ENCODE measurements around the gene RFC4.
A peak's percentile ranks its signal among the peaks of the same experiment; 100 is the strongest.
"Not testable (repeated sequence)": the region's sequence is repeated elsewhere in the genome, so short reads cannot be mapped to it uniquely, and the experiment has no call there.

Gene RFC4

DNA sequence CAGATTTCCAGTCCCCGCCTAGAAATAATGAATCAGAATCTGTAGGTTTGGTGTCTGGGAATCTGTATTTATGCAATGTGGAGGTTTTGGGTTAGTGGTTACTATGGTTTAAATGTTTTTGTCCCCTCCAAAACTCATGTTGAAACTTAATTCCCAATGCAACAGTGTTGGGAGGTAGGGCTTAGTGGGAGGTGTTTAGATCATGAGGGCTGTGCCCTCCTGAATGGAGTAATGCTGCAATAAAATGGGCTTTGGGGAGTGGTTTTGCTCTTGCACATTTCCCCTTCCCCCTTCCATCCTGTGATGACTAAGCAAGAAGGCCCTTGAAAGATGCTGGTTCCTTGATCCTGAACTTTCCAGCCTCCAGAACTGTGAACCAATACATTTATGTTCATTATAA, 9.2 kb upstream of the RFC4 start:
- no peak for TF ChIP-seq ZNF274 (IDR thresholded peaks at IDR 0.05; ENCODE audit: low read depth, low read length)
- no peak overlapping the region for H3K4me3 ChIP-seq (ENCODE audit: low read length)

DNA sequence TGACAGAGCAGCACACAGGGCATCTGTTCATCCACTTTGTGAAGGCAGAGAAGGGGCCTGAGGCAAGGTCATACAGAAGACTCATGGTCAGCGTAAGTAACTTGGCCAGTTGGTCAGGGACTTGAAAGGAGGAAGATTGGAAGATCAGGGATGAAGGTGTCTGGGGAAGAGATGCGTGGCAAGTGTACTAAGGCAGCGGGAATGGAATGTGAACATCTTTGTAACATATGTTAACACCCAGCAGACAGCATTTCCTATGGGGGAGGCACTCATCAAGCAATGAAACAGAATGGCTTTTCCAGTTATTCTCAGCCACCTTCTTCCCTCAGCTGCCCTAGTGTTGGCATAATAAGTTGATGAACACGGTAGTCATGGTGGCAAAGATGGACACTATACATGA, 7.8 kb upstream of the RFC4 start:
- no peak for TF ChIP-seq ZNF274 (IDR thresholded peaks at IDR 0.05; ENCODE audit: low read depth, low read length)
- no peak overlapping the region for H3K4me3 ChIP-seq (ENCODE audit: low read length)

DNA sequence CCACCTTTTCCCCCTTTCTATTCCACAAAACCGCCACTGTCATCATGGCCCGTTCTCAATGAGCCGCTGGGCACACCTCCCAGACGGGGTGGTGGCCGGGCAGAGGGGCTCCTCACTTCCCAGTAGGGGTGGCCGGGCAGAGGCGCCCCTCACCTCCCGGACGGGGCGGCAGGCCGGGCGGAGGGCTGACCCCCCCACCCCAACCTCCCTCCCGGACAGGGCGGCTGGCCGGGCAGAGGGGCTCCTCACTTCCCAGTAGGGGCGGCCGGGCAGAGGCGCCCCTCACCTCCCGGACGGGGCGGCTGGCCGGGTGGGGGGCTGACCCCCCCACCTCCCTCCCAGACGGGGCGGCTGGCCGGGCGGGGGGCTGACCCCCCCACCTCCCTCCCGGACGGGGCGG, 5.0 kb upstream of the RFC4 start:
- H3K4me3 ChIP-seq (ENCODE audit: low read length): not testable (repeated sequence)

DNA sequence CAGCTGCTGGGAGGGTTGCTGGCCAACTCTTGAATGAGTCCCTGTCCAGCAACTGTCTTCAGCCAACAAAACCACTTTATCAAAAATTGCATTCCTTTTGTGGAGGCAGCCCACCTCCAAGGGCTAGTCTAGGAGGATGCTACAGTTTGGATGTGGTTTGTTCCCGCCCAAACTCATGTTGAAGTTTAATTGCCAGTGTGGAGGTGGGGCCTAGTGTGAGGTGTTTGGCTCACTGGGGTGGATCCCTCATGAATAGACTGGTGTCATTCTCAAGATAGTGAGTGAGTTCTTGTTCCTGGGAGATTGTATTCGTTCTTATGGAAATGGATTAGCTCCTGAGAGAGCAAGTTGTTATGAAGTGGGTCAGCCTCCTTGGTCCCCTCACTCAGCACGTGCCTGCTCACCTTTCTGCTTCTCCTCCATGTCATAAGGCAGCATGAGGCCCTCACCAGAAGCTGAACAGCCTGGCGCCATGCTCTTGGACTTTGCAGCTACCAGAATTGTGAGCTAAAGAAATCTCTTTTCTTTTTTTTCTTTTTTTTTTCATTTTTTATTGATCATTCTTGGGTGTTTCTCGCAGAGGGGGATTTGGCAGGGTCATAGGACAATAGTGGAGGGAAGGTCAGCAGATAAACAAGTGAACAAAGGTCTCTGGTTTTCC, 4.2 kb upstream of the RFC4 start:
- no peak for TF ChIP-seq ZNF274 (IDR thresholded peaks at IDR 0.05; ENCODE audit: low read depth, low read length)
- no peak overlapping the region for H3K4me3 ChIP-seq (ENCODE audit: low read length)

DNA sequence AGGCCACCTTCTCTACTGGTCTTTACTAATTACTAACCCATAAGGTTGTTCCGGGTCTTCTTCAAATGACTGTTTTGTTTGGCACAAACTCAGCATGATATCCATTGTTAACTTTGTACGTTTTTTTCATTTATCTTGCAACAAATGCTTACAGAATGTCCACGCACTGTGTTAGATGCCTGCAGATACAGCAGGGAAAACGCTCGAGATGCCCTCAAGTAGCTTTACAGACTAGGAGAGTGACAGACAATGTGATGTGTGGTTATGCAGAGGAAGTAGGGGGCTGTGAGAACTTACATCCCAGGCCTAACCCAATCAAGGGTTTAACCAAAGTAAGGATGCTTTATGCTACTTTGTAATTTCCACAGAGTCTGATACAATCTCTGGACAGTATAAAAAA, 949 bp upstream of the RFC4 start:
- peak overlapping the region; percentile 84 for H3K4me3 ChIP-seq (ENCODE audit: low read length)
- TF ChIP-seq ZNF274 (IDR thresholded peaks at IDR 0.05; ENCODE audit: low read depth, low read length): no peak

DNA sequence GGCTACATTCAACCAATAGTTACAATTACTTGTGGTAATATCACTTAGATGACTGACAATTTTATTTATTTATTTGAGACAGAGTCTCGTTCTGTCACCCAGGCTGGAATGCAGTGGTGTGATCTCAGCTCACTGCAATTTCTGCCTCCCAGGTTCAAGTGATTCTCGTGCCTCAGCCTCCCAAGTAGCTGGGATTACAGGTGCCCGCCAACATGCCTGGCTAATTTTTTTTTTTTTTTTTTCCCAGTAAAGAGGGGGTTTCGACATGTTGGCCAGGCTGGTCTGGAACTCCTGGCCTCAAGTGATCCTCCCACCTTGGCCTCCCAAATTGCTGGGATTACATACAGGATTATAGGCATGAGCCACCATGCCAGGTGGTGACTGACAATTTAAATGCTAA, 2.8 kb downstream of the RFC4 start:
- not testable (repeated sequence) for H3K4me3 ChIP-seq (ENCODE audit: low read length)

DNA sequence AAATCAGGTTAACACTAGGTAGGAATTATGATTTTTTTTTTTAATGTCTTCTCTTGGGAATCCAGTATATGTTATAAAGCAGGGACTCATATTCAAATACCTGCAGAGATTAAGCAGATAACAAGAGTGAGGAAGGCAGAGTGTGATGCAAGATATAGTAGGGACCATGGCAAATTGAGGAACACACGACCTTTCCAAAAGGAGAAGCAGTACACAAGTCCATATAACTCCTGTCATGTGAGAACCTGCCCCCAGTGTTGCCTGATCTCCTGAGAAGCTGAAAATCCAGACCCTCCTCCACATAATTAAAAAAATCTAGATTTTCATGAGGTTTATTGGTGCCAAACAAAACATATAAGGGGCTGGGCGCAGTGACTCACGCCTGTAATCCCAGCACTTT, 3.6 kb downstream of the RFC4 start:
- no peak overlapping the region for H3K4me3 ChIP-seq (ENCODE audit: low read length)
- no peak for TF ChIP-seq ZNF274 (IDR thresholded peaks at IDR 0.05; ENCODE audit: low read depth, low read length)

DNA sequence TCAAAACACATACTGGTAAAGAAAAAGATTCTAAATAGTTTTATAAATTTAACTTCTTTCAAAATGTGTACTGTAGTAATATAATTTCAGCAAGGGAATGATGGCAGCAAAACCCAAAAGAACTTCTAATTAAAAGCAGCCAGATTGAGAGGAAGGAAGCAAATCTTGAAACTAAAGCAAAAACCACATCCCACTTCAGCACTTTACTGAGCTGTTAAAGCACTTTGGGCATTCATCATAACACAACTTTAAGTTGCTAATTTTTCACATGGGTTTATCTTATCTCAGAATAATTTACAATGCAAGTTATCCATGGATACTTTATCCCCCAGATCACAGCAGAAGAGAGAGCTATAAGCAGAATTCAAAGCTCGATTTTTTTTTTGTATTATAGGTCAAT, 6.0 kb downstream of the RFC4 start:
- TF ChIP-seq ZNF274 (IDR thresholded peaks at IDR 0.05; ENCODE audit: low read depth, low read length): no peak
- H3K4me3 ChIP-seq (ENCODE audit: low read length): no peak overlapping the region

DNA sequence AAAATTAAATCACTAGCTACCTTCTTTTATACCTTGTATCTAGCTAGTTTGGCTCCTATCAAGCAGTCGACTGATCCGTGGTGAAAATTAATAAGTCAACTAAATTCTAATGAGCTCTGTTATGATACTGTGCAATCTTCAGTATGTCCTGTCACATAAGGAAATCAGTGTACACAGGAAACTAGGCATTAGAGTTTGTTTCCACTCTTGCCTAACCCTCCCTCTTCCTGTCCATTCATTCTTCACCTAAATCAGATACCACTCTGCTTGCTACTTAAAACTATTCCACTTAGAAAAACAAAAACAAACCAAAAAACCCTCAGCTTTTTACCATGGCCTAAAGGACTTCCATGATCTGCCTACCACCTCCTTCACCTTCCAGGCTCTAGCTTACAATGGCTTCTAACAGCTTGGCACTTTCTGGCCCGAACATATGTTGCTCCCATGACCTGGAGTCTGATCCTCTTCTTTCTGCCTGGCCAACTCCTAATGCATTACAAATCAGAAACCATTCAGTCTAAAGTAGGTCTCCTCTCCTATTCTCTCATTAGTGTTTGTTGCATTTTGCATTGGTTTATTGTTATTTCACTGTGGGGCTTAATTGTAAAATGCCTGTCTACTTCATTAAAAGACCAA, 7.9 kb downstream of the RFC4 start:
- no peak overlapping the region for H3K4me3 ChIP-seq (ENCODE audit: low read length)
- TF ChIP-seq ZNF274 (IDR thresholded peaks at IDR 0.05; ENCODE audit: low read depth, low read length): no peak

DNA sequence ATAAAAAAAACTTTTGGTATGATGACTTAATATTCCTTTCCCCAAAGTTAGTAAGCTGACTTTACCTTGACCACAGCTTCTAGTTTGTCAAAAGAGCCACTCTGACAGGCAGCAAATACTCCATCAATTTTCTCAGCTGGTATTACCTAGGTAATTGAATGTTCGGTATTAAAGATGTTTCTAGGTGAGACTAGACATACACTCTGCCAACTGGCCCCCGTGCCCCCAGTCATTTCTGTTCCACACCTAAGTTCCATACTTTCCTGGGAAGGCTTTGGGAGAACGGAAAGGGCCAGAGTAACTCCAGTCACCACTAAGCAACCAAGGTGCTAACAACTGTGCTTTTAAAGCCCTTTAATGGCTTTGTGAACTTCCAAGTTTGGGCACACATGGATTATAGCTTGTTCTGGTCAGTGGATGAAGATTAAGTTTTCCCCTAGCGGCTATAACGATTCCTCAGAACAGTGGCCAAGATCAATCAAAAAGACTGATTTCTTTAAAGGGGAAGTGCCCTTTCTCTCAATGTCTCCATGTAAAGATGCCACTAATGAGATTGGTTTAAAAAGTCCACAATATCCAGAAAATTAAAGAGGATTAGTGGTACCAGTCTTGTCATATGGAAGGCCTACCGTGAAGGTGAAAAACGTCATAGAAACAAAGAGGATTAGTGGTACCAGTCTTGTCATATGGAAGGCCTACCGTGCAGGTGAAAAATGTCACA, 15.9 kb downstream of the RFC4 start:
- no peak for TF ChIP-seq ZNF274 (IDR thresholded peaks at IDR 0.05; ENCODE audit: low read depth, low read length)

DNA sequence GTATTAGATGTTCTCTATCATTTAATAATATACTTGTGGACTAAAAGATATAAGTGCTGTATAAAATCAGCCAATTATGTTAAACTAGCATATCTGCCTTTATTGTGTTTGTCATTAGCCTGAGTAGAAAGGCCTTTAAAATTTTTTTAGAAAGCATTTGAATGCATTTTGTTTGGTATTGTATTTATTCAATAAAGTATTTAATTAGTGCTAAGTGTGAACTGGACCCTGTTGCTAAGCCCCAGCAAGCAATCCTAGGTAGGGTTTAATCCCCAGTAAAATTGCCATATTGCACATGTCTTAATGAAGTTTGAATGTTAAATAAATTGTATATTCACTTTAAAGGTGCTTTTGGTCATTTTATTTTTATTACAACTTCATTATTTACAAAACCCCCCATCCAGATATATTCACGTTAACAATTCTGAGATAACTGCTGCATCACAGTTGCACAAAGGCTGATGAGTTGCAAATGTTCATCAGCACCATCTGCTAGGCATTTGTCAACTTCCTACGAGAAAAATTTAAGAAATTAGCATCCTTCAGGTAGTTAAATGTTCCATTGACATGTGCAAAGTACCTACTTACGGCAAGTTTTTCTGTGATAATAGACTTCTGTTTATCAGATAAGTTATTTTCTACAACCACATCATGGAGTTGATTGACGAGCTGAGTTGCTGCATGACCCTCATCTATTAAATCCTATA, 16.6 kb downstream of the RFC4 start:
- H3K4me3 ChIP-seq (ENCODE audit: low read length): no peak overlapping the region
- no peak for TF ChIP-seq ZNF274 (IDR thresholded peaks at IDR 0.05; ENCODE audit: low read depth, low read length)

More for the DNA sequence above, 15.9 kb downstream of the RFC4 start:
- H3K4me3 ChIP-seq (ENCODE audit: low read length): no peak overlapping the region

DNA sequence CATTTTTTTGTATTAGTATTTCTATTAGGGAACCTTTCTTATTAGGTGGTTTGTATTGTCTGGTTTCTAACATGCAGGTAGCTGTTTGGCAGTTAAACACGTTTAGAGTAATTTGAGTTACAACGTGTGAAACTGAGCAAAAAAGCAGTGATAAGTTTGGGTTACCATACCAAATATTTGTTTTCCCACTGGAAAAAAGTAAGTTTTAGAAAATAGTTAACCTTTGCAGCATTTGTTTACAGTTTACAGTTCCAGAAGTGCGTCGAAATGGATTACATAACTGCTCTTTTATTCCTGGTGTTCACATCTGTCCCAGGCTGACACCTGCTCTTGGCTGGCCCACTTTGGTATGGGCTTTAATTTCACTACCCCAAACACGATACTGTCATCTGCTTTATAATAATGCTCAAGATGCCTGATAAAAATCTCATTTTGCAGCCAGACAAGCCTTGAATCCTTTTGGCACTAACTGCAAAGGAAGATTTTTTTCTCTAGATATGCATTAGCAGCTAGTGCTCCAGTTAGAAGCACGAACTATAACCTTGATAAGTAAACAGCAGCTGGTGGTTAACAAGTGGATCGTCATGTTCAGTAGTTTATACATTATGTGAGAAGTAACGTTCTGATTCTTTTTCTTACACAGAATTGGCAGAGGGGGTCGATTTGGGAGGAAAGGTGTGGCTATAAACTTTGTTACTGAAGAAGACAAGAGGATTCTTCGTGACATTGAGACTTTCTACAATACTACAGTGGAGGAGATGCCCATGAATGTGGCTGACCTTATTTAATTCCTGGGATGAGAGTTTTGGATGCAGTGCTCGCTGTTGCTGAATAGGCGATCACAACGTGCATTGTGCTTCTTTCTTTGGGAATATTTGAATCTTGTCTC, 17.6 kb downstream of the RFC4 start:
- H3K4me3 ChIP-seq (ENCODE audit: low read length): no peak overlapping the region
- no peak for TF ChIP-seq ZNF274 (IDR thresholded peaks at IDR 0.05; ENCODE audit: low read depth, low read length)

DNA sequence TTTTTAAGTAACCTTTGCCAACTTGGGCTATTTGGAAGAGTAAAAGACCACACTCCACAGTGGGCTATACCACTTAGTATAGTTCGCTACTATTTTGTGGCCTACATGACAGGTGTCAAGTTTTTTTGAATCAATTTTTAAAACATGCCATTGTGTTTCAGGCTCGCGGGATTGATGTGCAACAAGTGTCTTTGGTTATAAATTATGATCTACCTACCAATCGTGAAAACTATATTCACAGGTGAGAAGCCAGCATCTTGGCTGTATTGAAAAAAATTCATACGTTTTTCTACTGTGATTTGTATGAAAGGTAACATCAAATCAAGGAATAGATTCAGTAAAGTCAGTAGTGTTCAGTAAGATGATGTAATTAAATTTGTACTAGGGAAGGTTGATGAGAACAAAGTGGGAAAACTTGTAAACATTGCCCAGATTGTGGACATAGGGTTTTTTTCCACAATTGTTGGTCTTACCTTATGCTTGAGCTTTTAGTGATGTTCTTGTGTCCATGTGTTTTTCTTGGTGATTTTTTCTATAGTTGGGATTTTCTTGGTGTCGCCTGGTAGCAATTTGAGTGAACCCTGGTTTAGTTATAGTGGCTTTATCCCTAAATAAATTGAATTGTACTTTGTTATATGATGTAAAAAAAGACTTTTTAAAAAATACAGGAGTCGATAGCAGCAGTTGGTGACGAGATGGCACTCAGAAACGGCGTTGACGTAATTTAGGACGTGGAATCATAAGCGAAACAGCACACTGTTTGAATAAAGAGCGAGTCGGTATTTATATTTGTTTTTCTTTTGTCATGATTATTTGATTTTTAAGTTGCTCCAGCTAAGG, 18.4 kb downstream of the RFC4 start:
- H3K4me3 ChIP-seq (ENCODE audit: low read length): peak overlapping the region; percentile 92; the same call in 1 of the 2 replicates
- TF ChIP-seq ZNF274 (IDR thresholded peaks at IDR 0.05; ENCODE audit: low read depth, low read length): no peak
